SK-N-SH (cell line): Measurements from ENCODE around the gene GRB10.

Experiments used
- CTCF ChIP-seq: fragments of 200-600 bp; sonication (generic); IDR thresholded peaks from 2 replicates; pipeline ENCODE4 v1.6.1; 2017; ENCODE audit warnings: antibody characterized with exemption, mild to moderate bottlenecking, moderate library complexity
- EP300 ChIP-seq, 2 experiments: IDR thresholded peaks; 2 replicates each; pipeline versions ENCODE4 v1.4.0 to v1.6.1; 2012; ENCODE audit warnings: borderline replicate concordance in 1 of 2, low read depth in 1 of 2, low read length in 1 of 2
- NFIC ChIP-seq: IDR thresholded peaks from 2 replicates; pipeline ENCODE4 v1.4.0; 2012; ENCODE audit warnings: borderline replicate concordance
- TF ChIP-seq, protein P1 (sequence below): IDR thresholded peaks from 2 replicates; pipeline ENCODE4 v1.4.0; 2012; ENCODE audit warnings: low read depth, borderline replicate concordance

GRCh38 chr7:50607524-50608125 lies 175.1 kb downstream of the GRB10 start:
- no peak for TF ChIP-seq EP300 (IDR thresholded peaks at IDR 0.05; ENCODE audit: borderline replicate concordance in 1 of 2, low read depth in 1 of 2, low read length in 1 of 2)
- TF ChIP-seq, protein P1, sequence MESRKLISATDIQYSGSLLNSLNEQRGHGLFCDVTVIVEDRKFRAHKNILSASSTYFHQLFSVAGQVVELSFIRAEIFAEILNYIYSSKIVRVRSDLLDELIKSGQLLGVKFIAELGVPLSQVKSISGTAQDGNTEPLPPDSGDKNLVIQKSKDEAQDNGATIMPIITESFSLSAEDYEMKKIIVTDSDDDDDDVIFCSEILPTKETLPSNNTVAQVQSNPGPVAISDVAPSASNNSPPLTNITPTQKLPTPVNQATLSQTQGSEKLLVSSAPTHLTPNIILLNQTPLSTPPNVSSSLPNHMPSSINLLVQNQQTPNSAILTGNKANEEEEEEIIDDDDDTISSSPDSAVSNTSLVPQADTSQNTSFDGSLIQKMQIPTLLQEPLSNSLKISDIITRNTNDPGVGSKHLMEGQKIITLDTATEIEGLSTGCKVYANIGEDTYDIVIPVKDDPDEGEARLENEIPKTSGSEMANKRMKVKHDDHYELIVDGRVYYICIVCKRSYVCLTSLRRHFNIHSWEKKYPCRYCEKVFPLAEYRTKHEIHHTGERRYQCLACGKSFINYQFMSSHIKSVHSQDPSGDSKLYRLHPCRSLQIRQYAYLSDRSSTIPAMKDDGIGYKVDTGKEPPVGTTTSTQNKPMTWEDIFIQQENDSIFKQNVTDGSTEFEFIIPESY, result no peak
- TF ChIP-seq NFIC, result no peak
- TF ChIP-seq CTCF, result no peak
